SK-N-SH (cell line): ENCODE data around the gene AREG. TPM values are rescaled to one million over a fixed set of nuclear protein-coding genes. Genes with fewer than 3 reads are reported as not detected.

Experiments
- CTCF ChIA-PET: fragments of 300-600, 350-600 bp; formaldehyde crosslinking; extraction: SDS; loops from one replicate; lab custom pipeline; 2021; lab: Yijun Ruan, JAX
- POLR2A ChIA-PET: fragments of 350-600 bp; sonication (Branson Sonifier 250); formaldehyde crosslinking; extraction: SDS; loops from one replicate; lab custom pipeline; 2020; ENCODE audit warnings: antibody characterized with exemption, inconsistent platforms; lab: Yijun Ruan, JAX
- DNase-seq: peaks from one replicate; pipeline ENCODE4 v3.0.0; 2012
- H2AFZ ChIP-seq: fragments of 200-600 bp; sonication (generic); 2 replicates; pipeline ENCODE4 v1.8.1; 2016; ENCODE audit warnings: antibody characterized with exemption, mild to moderate bottlenecking, low read depth
- H3F3A ChIP-seq: fragments of 200-600 bp; sonication (generic); replicated peaks from 2 replicates; pipeline ENCODE3; 2016; ENCODE audit warnings: antibody characterized with exemption, mild to moderate bottlenecking; ENCODE audit not compliant: insufficient read depth
- H3K27ac ChIP-seq, 2 experiments: fragments of 200-500 bp in 1 of 2; fragments of 200-600 bp in 1 of 2; sonication (Bioruptor generic) in 1 of 2; sonication (generic), shearing (Covaris generic) in 1 of 2; 2 replicates each; pipeline versions ENCODE4 v1.5.1 to v1.6.1; 2014 to 2016; ENCODE audit warnings: low read depth in 2 of 2, inconsistent platforms in 1 of 2, low read length in 1 of 2, mild to moderate bottlenecking in 1 of 2, mixed read lengths in 1 of 2
- H3K27me3 ChIP-seq: fragments of 200-600 bp; sonication (generic), shearing (Covaris generic); 2 replicates; pipeline ENCODE4 v1.6.1; 2016; ENCODE audit warnings: mixed run types; ENCODE audit not compliant: insufficient read depth
- H3K36me3 ChIP-seq, 2 experiments: fragments of 200-500 bp in 1 of 2; fragments of 200-600 bp in 1 of 2; sonication (Bioruptor generic) in 1 of 2; sonication (generic) in 1 of 2; replicated peaks in 1 of 2; 2 replicates each; pipeline versions ENCODE3 to v1.5.1; 2014 to 2016; ENCODE audit warnings: low read length in 1 of 2, mild to moderate bottlenecking in 1 of 2; ENCODE audit not compliant: insufficient read depth in 2 of 2, control insufficient read depth in 1 of 2
- H3K4me1 ChIP-seq, 2 experiments: fragments of 200-500 bp in 1 of 2; fragments of 200-600 bp in 1 of 2; sonication (Bioruptor generic) in 1 of 2; sonication (generic), shearing (Covaris generic) in 1 of 2; 2 replicates each; pipeline versions ENCODE4 v1.5.1 to v1.6.1; 2014 to 2016; ENCODE audit warnings: low read depth in 1 of 2, low read length in 1 of 2, mixed run types in 1 of 2; ENCODE audit not compliant: insufficient read depth in 2 of 2, control insufficient read depth in 1 of 2
- H3K4me2 ChIP-seq: fragments of 200-600 bp; sonication (generic), shearing (Covaris generic); 2 replicates; pipeline ENCODE4 v1.6.1; 2017; ENCODE audit warnings: mixed run types
- H3K4me3 ChIP-seq, 2 experiments: fragments of 200-500 bp in 1 of 2; fragments of 200-600 bp in 1 of 2; sonication (Bioruptor generic) in 1 of 2; sonication (generic), shearing (Covaris generic) in 1 of 2; 2 replicates each; pipeline versions ENCODE4 v1.5.1 to v1.8.1; 2014 to 2016; ENCODE audit warnings: low read depth in 2 of 2, inconsistent platforms in 1 of 2, low read length in 1 of 2, mild to moderate bottlenecking in 1 of 2, mixed read lengths in 1 of 2, moderate library complexity in 1 of 2
- H3K79me2 ChIP-seq: fragments of 200-600 bp; sonication (generic); 2 replicates; pipeline ENCODE4 v1.8.1; 2017; ENCODE audit warnings: mild to moderate bottlenecking; ENCODE audit not compliant: insufficient read depth
- H3K9ac ChIP-seq: fragments of 200-600 bp; sonication (generic); 2 replicates; pipeline ENCODE4 v1.6.1; 2017; ENCODE audit warnings: mixed run types
- H3K9me2 ChIP-seq: fragments of 200-600 bp; sonication (generic); 2 replicates; pipeline ENCODE4 v1.6.1; 2017; ENCODE audit warnings: mixed run types
- H3K9me3 ChIP-seq: fragments of 200-600 bp; sonication (generic); 2 replicates; pipeline ENCODE4 v1.6.1; 2017; ENCODE audit warnings: mixed run types, mild to moderate bottlenecking, moderate library complexity
- H4K20me1 ChIP-seq: fragments of 200-600 bp; sonication (generic); 2 replicates; pipeline ENCODE4 v1.6.1; 2017; ENCODE audit warnings: mild to moderate bottlenecking, mixed run types; ENCODE audit not compliant: insufficient read depth
- ELF1 ChIP-seq: IDR thresholded peaks from 2 replicates; pipeline ENCODE4 v1.4.0; 2012
- EP300 ChIP-seq, 2 experiments: IDR thresholded peaks; 2 replicates each; pipeline versions ENCODE4 v1.4.0 to v1.6.1; 2012; ENCODE audit warnings: borderline replicate concordance in 1 of 2, low read depth in 1 of 2, low read length in 1 of 2
- EZH2phosphoT487 ChIP-seq: fragments of 200-600 bp; sonication (generic); IDR thresholded peaks from 2 replicates; pipeline ENCODE4 v1.6.1; 2017; ENCODE audit warnings: low read depth, mixed run types, mild to moderate bottlenecking, antibody characterized with exemption, moderate library complexity, borderline replicate concordance
- FOSL2 ChIP-seq: IDR thresholded peaks from 2 replicates; pipeline ENCODE4 v1.4.0; 2012; ENCODE audit warnings: low read depth, mild to moderate bottlenecking, moderate library complexity, borderline replicate concordance
- IRF3 ChIP-seq: fragments of 150-350 bp; IDR thresholded peaks from 2 replicates; pipeline ENCODE4 v1.6.1; 2016; ENCODE audit warnings: mild to moderate bottlenecking, low read depth, low read length
- MAX ChIP-seq: IDR thresholded peaks from 2 replicates; pipeline ENCODE4 v1.4.0; 2012; ENCODE audit warnings: low read depth
- NRF1 ChIP-seq: IDR thresholded peaks from 2 replicates; pipeline ENCODE4 v1.6.1; 2012; ENCODE audit warnings: low read depth, mild to moderate bottlenecking, low read length
- POLR2AphosphoS5 ChIP-seq: IDR thresholded peaks from 2 replicates; pipeline ENCODE4 v1.6.1; 2012; ENCODE audit warnings: low read depth, low read length
- REST ChIP-seq: IDR thresholded peaks from 2 replicates; pipeline ENCODE4 v1.6.1; 2012; ENCODE audit warnings: mild to moderate bottlenecking, low read depth, low read length, moderate library complexity
- RFX5 ChIP-seq: IDR thresholded peaks from 2 replicates; pipeline ENCODE4 v1.6.1; 2012; ENCODE audit warnings: mild to moderate bottlenecking, improper control_type of control experiment, low read length
- RXRA ChIP-seq: IDR thresholded peaks from 2 replicates; pipeline ENCODE4 v1.4.0; 2012; ENCODE audit warnings: low read depth, mild to moderate bottlenecking, borderline replicate concordance
- SMC3 ChIP-seq: IDR thresholded peaks from 2 replicates; pipeline ENCODE4 v1.6.1; 2012; ENCODE audit warnings: low read depth, low read length, improper control_type of control experiment
- USF1 ChIP-seq: IDR thresholded peaks from 2 replicates; pipeline ENCODE4 v1.4.0; 2012; ENCODE audit warnings: low read depth, borderline replicate concordance
- YY1 ChIP-seq: IDR thresholded peaks from 2 replicates; pipeline ENCODE4 v1.4.0; 2012; ENCODE audit warnings: low read depth, mild to moderate bottlenecking
- ZBTB33 ChIP-seq: IDR thresholded peaks from 2 replicates; pipeline ENCODE4 v1.4.0; 2012; ENCODE audit warnings: low read depth, borderline replicate concordance
- WGBS: methylation state at CpG from one replicate; pipeline ENCODE4 v1.1.6; 2017; ENCODE audit warnings: low lambda C conversion rate; 5-methylcytosine and 5-hydroxymethylcytosine counted together
- polyA plus RNA-seq, 3 experiments: library from polyadenylated mRNA; depleted of rRNA; stranded (reverse); fragments of >200 nt; gene quantifications; 2 replicates each; pipeline ENCODE4 v1.2.3, GENCODE V29; 2012

AREG gene
- polyA plus RNA-seq, 1 of the 3 experiments (the other 2 are of a cell fraction): not detected

- ChIA-PET CTCF (no interaction called here), POLR2A (no interaction called here)
- Histone ChIP-seq H3K27me3 (no peaks in the 10 kb centered on the region), H3K9ac (no peak overlapping the region), H3K4me2 (no peak overlapping the region), H3K4me3 (no peak overlapping the region), H4K20me1 (no peaks in the 10 kb centered on the region), H3K36me3 (no peaks in the 10 kb centered on the region), H3K4me1 (no peaks in the 10 kb centered on the region), H3F3A (no peaks in the 10 kb centered on the region), H3K79me2 (no peaks in the 10 kb centered on the region), H3K9me2 (no peaks in the 10 kb centered on the region), H2AFZ (no peak overlapping the region), H3K27ac (no peak overlapping the region), H3K9me3 (no peaks in the 10 kb centered on the region)
- TF ChIP-seq ZBTB33 (no peak), NRF1 (no peak), MAX (no peak), FOSL2 (no peak), POLR2AphosphoS5 (no peak), RXRA (no peak), EZH2phosphoT487 (no peak), IRF3 (no peak)
- WGBS: 19% methylated on average over 1 of the region's 1 CpG
- no peak for DNase-seq
Measured at GRCh38 chr4:74490736-74491135, 45.8 kb downstream of the AREG start.

GRCh38 chr4:74499986-74500781 is 55.2 kb downstream of the AREG start:
- ChIA-PET CTCF (no interaction called here), POLR2A (interaction anchor here (0.5 kb wide), 1 partner anchor 65 kb away, joined by 4 read pairs; no protein-coding TSS in a partner anchor)
- Histone ChIP-seq H3K4me1 (no peaks in the 10 kb centered on the region), H4K20me1 (no peaks in the 10 kb centered on the region), H3K9ac (no peak overlapping the region), H3F3A (no peaks in the 10 kb centered on the region), H3K79me2 (no peaks in the 10 kb centered on the region), H3K4me3 (no peak overlapping the region), H3K27ac (no peak overlapping the region), H3K4me2 (no peak overlapping the region), H3K36me3 (no peaks in the 10 kb centered on the region), H2AFZ (no peak overlapping the region), H3K9me3 (no peaks in the 10 kb centered on the region), H3K27me3 (no peaks in the 10 kb centered on the region), H3K9me2 (0 out of 2 replicates have a peak, but pooled peaks cover 3% of the 10 kb centered on the region)
- no peak for DNase-seq
- 52% methylated on average over 3 of the region's 4 CpGs for WGBS
- no peak for TF ChIP-seq YY1
- TF ChIP-seq ELF1: no peak
- no peak for TF ChIP-seq REST
- TF ChIP-seq EP300 (IDR thresholded peaks at IDR 0.05; ENCODE audit: borderline replicate concordance in 1 of 2, low read depth in 1 of 2, low read length in 1 of 2): no peak
- no peak for TF ChIP-seq USF1
- TF ChIP-seq EZH2phosphoT487: no peak
- no peak for TF ChIP-seq RFX5
- TF ChIP-seq NRF1: no peak
- TF ChIP-seq ZBTB33: no peak
- TF ChIP-seq SMC3: no peak
